CD4-positive, alpha-beta T cell treated with Interleukin-21 for 1 hour (primary cell): ENCODE results near the gene GPANK1.

Experiments used
- DNase-seq: peaks from one replicate; pipeline ENCODE4 v3.0.0-alpha.2; 2020

The GPANK1 gene

GRCh38 chr6:31614684-31615578 lies 49.9 kb downstream of the GPANK1 start, which contains the start of gene AIF1:
Gene AIF1 (plus strand): TSS chr6:31615234. CDS start chr6:31615330, 96 bp downstream.
- no peak for DNase-seq

- no peak for DNase-seq
These were observed 50.6 kb downstream of the GPANK1 start for GRCh38 chr6:31614075-31614619.
